SJCRH30 (cell line): Measurements from ENCODE around the gene USP35. TPM values are rescaled to one million over a fixed set of nuclear protein-coding genes. Genes with fewer than 3 reads are reported as not detected.

Experiments used
- DNase-seq, 2 experiments: peaks; one replicate each; pipeline ENCODE4 v3.0.0-alpha.2; 2015 to 2020
- H3K27ac ChIP-seq: fragments of 250-450 bp; sonication (Bioruptor Pico); 2 replicates; pipeline ENCODE4 v1.5.1; 2020; ENCODE audit warnings: mild to moderate bottlenecking, moderate library complexity
- H3K27me3 ChIP-seq: fragments of 250-450 bp; sonication (Bioruptor Pico); 2 replicates; pipeline ENCODE4 v1.5.1; 2020; ENCODE audit warnings: mild to moderate bottlenecking, moderate library complexity
- H3K36me3 ChIP-seq: fragments of 250-450 bp; sonication (Bioruptor Pico); 2 replicates; pipeline ENCODE4 v1.5.1; 2020; ENCODE audit warnings: mild to moderate bottlenecking, moderate library complexity
- H3K4me1 ChIP-seq: fragments of 250-450 bp; sonication (Bioruptor Pico); 2 replicates; pipeline ENCODE4 v1.5.1; 2020; ENCODE audit warnings: mild to moderate bottlenecking, moderate library complexity
- H3K4me3 ChIP-seq: fragments of 250-450 bp; sonication (Bioruptor Pico); 2 replicates; pipeline ENCODE4 v1.5.1; 2020; ENCODE audit warnings: mild to moderate bottlenecking, moderate library complexity
- H3K9me3 ChIP-seq: fragments of 250-450 bp; sonication (Bioruptor Pico); replicated peaks from 2 replicates; pipeline ENCODE4 v1.5.1; 2020; ENCODE audit warnings: mild to moderate bottlenecking, moderate library complexity
- total RNA-seq: library from RNA; depleted of rRNA; stranded (reverse); fragments of >200 nt; shearing (Covaris generic); gene quantifications from 2 replicates; pipeline ENCODE4 v1.2.3, GENCODE V29; 2014

The USP35 gene
- total RNA-seq, 1 experiment from 2014 or later = 5.1 TPM

- Histone ChIP-seq H3K9me3 (no peaks in the 10 kb centered on the region), H3K27me3 (no peaks in the 10 kb centered on the region), H3K36me3 (no peaks in the 10 kb centered on the region), H3K4me1 (no peaks in the 10 kb centered on the region), H3K27ac (no peak overlapping the region), H3K4me3 (no peak overlapping the region)
- DNase-seq = no peak
These were observed 11.3 kb downstream of the USP35 start for GRCh38 chr11:78200061-78200460.

GRCh38 chr11:78200553-78200952 is 11.8 kb downstream of the USP35 start:
- Histone ChIP-seq H3K4me1 (no peaks in the 10 kb centered on the region), H3K27me3 (no peaks in the 10 kb centered on the region), H3K27ac (no peak overlapping the region), H3K9me3 (no peaks in the 10 kb centered on the region), H3K36me3 (no peaks in the 10 kb centered on the region), H3K4me3 (no peak overlapping the region)
- no peak for DNase-seq

- no peaks in the 10 kb centered on the region for H3K9me3 ChIP-seq
These were observed 12.5 kb downstream of the USP35 start for GRCh38 chr11:78201096-78201818.

GRCh38 chr11:78202733-78203167 is 14.0 kb downstream of the USP35 start:
- Histone ChIP-seq H3K36me3 (no peaks in the 10 kb centered on the region), H3K9me3 (no peaks in the 10 kb centered on the region), H3K27ac (no peak overlapping the region), H3K4me1 (no peaks in the 10 kb centered on the region), H3K27me3 (no peaks in the 10 kb centered on the region), H3K4me3 (no peak overlapping the region)
- DNase-seq = no peak

More at GRCh38 chr11:78201096-78201818, 12.5 kb downstream of the USP35 start:
- Histone ChIP-seq H3K36me3 (no peaks in the 10 kb centered on the region), H3K27ac (no peak overlapping the region), H3K4me1 (no peaks in the 10 kb centered on the region), H3K27me3 (no peaks in the 10 kb centered on the region), H3K4me3 (no peak overlapping the region)
- no peak for DNase-seq

- no peaks in the 10 kb centered on the region for H3K4me1 ChIP-seq
- H3K27me3 ChIP-seq = no peaks in the 10 kb centered on the region
- H3K36me3 ChIP-seq = no peaks in the 10 kb centered on the region
- H3K4me3 ChIP-seq = no peak overlapping the region
- no peak for DNase-seq
- no peak overlapping the region for H3K27ac ChIP-seq
- H3K9me3 ChIP-seq = no peaks in the 10 kb centered on the region
These were observed 14.5 kb downstream of the USP35 start for GRCh38 chr11:78203184-78203583.

- no peak overlapping the region for H3K27ac ChIP-seq
- H3K4me1 ChIP-seq = no peaks in the 10 kb centered on the region
- no peak overlapping the region for H3K4me3 ChIP-seq
- no peaks in the 10 kb centered on the region for H3K27me3 ChIP-seq
- no peak for DNase-seq
- H3K36me3 ChIP-seq = no peaks in the 10 kb centered on the region
- H3K9me3 ChIP-seq = no peaks in the 10 kb centered on the region
These were observed 16.5 kb downstream of the USP35 start for GRCh38 chr11:78205256-78205655.

GRCh38 chr11:78205691-78206090 is 17.0 kb downstream of the USP35 start:
- no peak for DNase-seq
- Histone ChIP-seq H3K4me3 (no peak overlapping the region), H3K27ac (no peak overlapping the region), H3K27me3 (no peaks in the 10 kb centered on the region), H3K36me3 (no peaks in the 10 kb centered on the region), H3K9me3 (no peaks in the 10 kb centered on the region), H3K4me1 (no peaks in the 10 kb centered on the region)

- Histone ChIP-seq H3K27me3 (no peaks in the 10 kb centered on the region), H3K4me1 (no peaks in the 10 kb centered on the region), H3K9me3 (no peaks in the 10 kb centered on the region), H3K36me3 (no peaks in the 10 kb centered on the region; the same call in 1 of the 2 replicates), H3K4me3 (no peak overlapping the region), H3K27ac (no peak overlapping the region)
- DNase-seq = no peak
These were observed 19.0 kb downstream of the USP35 start for GRCh38 chr11:78207532-78208256.

- Histone ChIP-seq H3K27ac (no peak overlapping the region), H3K9me3 (no peaks in the 10 kb centered on the region), H3K4me3 (no peak overlapping the region), H3K27me3 (no peaks in the 10 kb centered on the region), H3K4me1 (no peaks in the 10 kb centered on the region), H3K36me3 (no peaks in the 10 kb centered on the region; the same call in 1 of the 2 replicates)
- DNase-seq = no peak
These were observed 19.8 kb downstream of the USP35 start for GRCh38 chr11:78208257-78209165.

GRCh38 chr11:78209478-78209877 is 20.8 kb downstream of the USP35 start:
- Histone ChIP-seq H3K4me3 (no peak overlapping the region), H3K27ac (no peak overlapping the region), H3K36me3 (no peaks in the 10 kb centered on the region; the same call in 1 of the 2 replicates), H3K9me3 (no peaks in the 10 kb centered on the region), H3K27me3 (no peaks in the 10 kb centered on the region), H3K4me1 (no peaks in the 10 kb centered on the region)
- DNase-seq = no peak

- no peaks in the 10 kb centered on the region for H3K4me1 ChIP-seq
- no peak overlapping the region for H3K4me3 ChIP-seq
- no peaks in the 10 kb centered on the region for H3K9me3 ChIP-seq
- H3K27ac ChIP-seq = no peak overlapping the region
- H3K36me3 ChIP-seq = no peaks in the 10 kb centered on the region; the same call in 1 of the 2 replicates
- H3K27me3 ChIP-seq = no peaks in the 10 kb centered on the region
- no peak for DNase-seq
These were observed 21.4 kb downstream of the USP35 start for GRCh38 chr11:78210000-78210608.

- Histone ChIP-seq H3K4me1 (no peaks in the 10 kb centered on the region), H3K4me3 (no peak overlapping the region), H3K27me3 (no peaks in the 10 kb centered on the region), H3K36me3 (peaks cover 3% of the 10 kb centered on the region; the same call in 1 of the 2 replicates), H3K27ac (no peak overlapping the region), H3K9me3 (no peaks in the 10 kb centered on the region)
- no peak for DNase-seq
These were observed 22.8 kb downstream of the USP35 start for GRCh38 chr11:78211565-78211964.

GRCh38 chr11:78212586-78213371 is 24.1 kb downstream of the USP35 start:
- H3K27me3 ChIP-seq = no peaks in the 10 kb centered on the region
- H3K4me1 ChIP-seq = no peaks in the 10 kb centered on the region
- peaks cover 3% of the 10 kb centered on the region; the same call in 1 of the 2 replicates for H3K36me3 ChIP-seq
- DNase-seq = no peak
- no peaks in the 10 kb centered on the region for H3K9me3 ChIP-seq
- H3K4me3 ChIP-seq = no peak overlapping the region
- H3K27ac ChIP-seq = no peak overlapping the region
